Spinal cord (tissue), 10 donors: Measurements from ENCODE around the gene NSD1. TPM values are rescaled to one million over a fixed set of nuclear protein-coding genes. Genes with fewer than 3 reads are reported as not detected.

Source experiments
- DNase-seq, 6 donors: peaks; one replicate each; pipeline versions ENCODE4 v3.0.0 to v3.0.0-alpha.2; 2013 to 2015; ENCODE audit warnings: low spot score in 6 of 6, low read depth in 4 of 6
- H3K27ac ChIP-seq: one replicate; pipeline ENCODE4 v1.5.1; 2013; ENCODE audit warnings: low read depth, low read length, control low read depth
- H3K27me3 ChIP-seq: one replicate; pipeline ENCODE4 v1.6.1; 2013; ENCODE audit warnings: low read length; ENCODE audit not compliant: control insufficient read depth, insufficient read depth
- H3K36me3 ChIP-seq: one replicate; pipeline ENCODE4 v1.6.1; 2013; ENCODE audit warnings: low read length; ENCODE audit not compliant: control insufficient read depth, insufficient read depth
- H3K4me1 ChIP-seq: one replicate; pipeline ENCODE4 v1.6.1; 2013; ENCODE audit warnings: low read length; ENCODE audit not compliant: control insufficient read depth, insufficient read depth
- H3K4me3 ChIP-seq: one replicate; pipeline ENCODE4 v1.5.1; 2013; ENCODE audit warnings: low read depth, low read length, control low read depth
- H3K9me3 ChIP-seq: one replicate; pipeline ENCODE4 v1.6.1; 2013; ENCODE audit warnings: low read length; ENCODE audit not compliant: control insufficient read depth, insufficient read depth
- WGBS: methylation state at CpG from one replicate; pipeline ENCODE4 v1.1.5; 2013; ENCODE audit warnings: missing lambda C conversion rate; ENCODE audit not compliant: insufficient coverage; 5-methylcytosine and 5-hydroxymethylcytosine counted together
- polyA plus RNA-seq, 2 donors: library from polyadenylated mRNA; unstranded; fragments of 120-200 nt; gene quantifications; one replicate each; pipeline ENCODE4 v1.2.1, GENCODE V29; 2013; ENCODE audit not compliant: insufficient read length in 2 of 2
- total RNA-seq, 2 donors: library from RNA; depleted of rRNA in 1 of 2; stranded (reverse); fragments of 120-200 nt in 1 of 2; fragments of >200 nt in 1 of 2; gene quantifications; one replicate each; pipeline versions ENCODE4 v1.2.3 to v1.2.4, GENCODE V29; 2013 to 2014
- donor health status: healthy.

The NSD1 gene
- total and polyA plus RNA-seq, 4 donors = 43.0 to 77.2 (median 58.7) TPM

DNA sequence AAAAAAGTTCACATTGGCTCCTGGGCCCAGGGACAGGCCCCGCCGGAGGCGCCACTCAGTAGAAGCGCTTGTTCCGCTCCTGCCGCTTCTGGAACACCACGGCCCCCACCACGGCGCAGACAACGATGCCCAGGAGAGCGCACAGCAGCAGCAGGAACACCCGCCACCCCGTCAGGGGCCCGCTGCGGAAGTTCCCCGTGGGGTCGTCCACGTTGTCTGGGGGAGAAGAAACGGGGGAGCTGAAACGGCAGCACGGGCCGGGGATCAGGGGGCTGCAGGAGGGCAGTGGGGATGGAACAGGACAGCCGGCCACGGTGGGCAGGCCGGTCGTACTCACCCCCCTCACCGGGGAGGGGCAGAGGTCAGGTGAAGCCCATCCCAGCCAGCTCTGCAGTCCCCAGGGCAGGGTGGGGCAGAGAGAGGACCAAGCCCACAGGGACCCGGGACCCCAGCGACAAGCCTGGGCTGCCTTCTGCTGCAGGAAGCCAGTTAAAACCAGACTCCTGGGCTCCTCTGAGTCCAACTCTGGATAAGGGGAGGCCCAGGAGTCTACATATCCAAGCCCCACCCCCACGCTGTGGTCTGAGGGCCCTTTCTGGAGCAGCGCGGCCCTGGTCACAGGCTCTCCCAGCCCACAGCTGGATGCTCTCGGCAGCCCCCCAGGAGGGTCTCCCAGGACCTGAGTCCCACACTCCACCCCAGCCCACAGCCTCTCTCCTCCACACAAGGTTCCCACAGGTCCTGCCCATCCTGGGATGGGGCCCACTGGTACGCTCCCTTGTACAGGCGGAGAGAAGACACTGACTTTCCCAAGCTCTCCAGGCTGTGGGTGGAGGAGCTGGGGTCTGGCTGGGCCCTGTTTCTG lies 198.7 kb downstream of the NSD1 start:
- Histone ChIP-seq H3K36me3 (peaks cover 88% of the 10 kb centered on the region), H3K27ac (no peak overlapping the region), H3K9me3 (no peaks in the 10 kb centered on the region), H3K4me1 (no peaks in the 10 kb centered on the region), H3K27me3 (no peaks in the 10 kb centered on the region), H3K4me3 (no peak overlapping the region)
- 88% methylated on average over 35 of the region's 35 CpGs for WGBS
- no peak for DNase-seq

DNA sequence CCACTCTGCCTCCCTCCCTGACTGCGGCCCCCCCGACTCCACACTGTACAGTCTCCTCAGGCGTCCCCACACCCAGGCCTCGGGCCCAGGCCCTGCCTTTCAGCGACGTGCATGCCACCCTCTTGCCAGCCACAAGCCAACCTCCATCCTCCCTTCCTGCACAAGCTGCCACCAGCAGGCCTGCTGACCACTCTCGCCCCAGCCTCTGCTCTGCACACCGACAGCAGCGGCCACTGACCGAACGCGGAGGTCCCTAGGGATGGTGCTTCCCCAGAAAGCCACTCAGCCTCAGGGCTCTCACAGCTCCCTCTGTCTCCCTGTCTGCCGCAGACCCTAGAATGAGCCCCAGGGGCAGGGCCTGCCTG lies 199.3 kb downstream of the NSD1 start:
- no peaks in the 10 kb centered on the region for H3K4me1 ChIP-seq
- WGBS = 94% methylated on average over 13 of the region's 13 CpGs
- H3K27me3 ChIP-seq = no peaks in the 10 kb centered on the region
- H3K36me3 ChIP-seq = peaks cover 94% of the 10 kb centered on the region
- DNase-seq = no peak
- no peak overlapping the region for H3K4me3 ChIP-seq
- no peak overlapping the region for H3K27ac ChIP-seq
- H3K9me3 ChIP-seq = no peaks in the 10 kb centered on the region

DNA sequence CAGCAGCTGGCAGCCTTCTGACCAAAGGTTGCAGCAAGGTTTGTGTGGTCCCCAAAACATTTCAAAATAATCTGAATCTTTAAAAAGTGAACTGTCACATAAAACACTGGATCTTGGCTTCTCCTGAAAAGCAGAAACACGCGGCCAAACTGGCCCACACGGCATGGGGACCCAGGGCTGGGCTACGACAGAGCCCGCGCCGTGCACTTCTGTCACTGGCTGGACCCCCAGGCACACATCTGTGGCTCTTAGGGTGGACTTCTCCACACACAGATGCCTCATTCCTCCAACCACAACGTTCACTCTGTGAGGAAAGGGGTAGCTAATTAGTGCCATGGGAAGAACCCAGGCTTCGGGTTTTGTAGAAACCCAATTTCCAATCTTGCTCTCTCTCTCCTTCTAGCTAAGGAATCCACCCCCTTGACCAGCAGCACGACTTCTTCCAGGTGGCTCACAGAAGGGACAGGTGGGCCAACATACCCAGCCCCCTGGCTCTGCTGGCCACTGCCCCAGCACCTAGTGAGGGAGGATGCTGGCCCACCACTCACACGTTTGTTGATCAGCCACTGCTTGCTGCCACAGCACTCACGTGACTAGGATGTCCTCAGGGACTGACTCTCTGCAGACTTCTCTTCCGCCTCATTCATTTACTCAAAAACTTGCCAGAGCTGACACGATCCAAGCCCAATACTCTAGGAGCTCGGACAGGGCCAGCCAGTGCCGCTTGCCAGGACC lies 200.0 kb downstream of the NSD1 start:
- peaks cover 94% of the 10 kb centered on the region for H3K36me3 ChIP-seq
- no peaks in the 10 kb centered on the region for H3K4me1 ChIP-seq
- H3K27ac ChIP-seq = no peak overlapping the region
- no peak overlapping the region for H3K4me3 ChIP-seq
- DNase-seq = no peak
- H3K9me3 ChIP-seq = no peaks in the 10 kb centered on the region
- 91% methylated on average over 11 of the region's 16 CpGs for WGBS
- no peaks in the 10 kb centered on the region for H3K27me3 ChIP-seq

DNA sequence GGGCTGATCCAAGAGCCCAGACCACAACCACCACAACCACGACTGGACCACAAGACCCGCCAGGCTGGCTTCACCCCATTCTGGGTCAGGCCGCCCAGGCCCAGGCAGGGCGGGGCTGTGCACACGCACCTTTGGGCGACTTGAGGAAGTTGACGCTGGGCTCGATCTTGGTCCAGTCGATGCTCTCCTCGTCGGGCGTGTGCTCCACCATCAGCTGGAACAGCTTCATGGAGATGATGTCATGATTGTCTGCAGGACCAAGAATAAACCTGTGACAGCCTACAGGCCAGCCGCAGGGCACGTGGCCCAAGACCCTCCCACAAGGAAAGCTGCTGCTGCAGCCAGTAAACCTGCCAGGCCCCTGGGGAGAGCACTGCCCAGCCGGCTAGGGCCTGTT lies 200.6 kb downstream of the NSD1 start:
- Histone ChIP-seq H3K27me3 (no peaks in the 10 kb centered on the region), H3K36me3 (peaks cover 97% of the 10 kb centered on the region), H3K9me3 (no peaks in the 10 kb centered on the region), H3K27ac (no peak overlapping the region), H3K4me1 (no peaks in the 10 kb centered on the region), H3K4me3 (no peak overlapping the region)
- no peak for DNase-seq
- WGBS = 89% methylated on average over 14 of the region's 15 CpGs

DNA sequence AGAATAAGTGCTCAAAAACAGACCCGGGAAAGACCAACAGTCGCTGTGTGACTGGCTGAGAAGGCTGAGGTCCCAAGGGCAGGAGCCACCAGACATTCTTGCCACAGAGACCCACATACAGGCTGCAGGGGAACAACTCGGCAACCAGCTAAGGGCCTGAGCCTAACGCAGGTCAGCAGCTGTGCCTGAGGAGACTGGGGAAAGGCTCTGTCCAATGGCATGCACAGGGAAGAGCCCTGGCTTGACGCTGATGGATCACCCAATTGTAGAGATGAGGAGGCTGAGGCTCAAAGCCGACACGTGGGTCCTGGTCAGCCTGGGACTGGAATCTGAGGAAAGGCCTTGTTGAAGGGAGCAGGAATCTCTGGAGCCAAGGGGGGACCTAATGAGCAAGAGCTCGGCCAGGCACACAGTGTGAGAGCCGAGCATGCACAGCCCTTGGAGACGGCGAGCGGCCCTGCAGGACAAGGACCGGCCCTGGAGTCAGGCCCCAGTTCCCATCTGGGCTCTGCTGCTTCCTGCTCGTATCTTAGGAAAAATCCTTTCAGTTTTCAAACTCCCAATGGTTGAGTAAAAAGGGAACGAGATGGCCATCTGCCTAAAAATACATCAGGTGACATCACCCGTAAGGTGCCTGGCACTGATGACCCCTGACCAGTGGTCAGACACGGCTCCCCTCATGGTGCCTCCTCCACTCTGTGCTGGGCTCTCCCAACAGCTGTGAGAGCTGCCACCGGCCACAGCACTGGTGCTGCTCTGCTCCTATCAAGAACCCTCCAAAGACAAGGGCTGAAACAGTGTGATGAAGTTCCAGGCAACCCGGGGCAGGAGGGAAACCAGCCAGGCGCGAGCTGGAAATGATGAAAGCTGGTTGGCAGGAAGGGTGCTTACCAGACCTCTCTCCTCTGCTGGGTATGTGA lies 201.5 kb downstream of the NSD1 start:
- peaks cover 94% of the 10 kb centered on the region for H3K36me3 ChIP-seq
- no peaks in the 10 kb centered on the region for H3K9me3 ChIP-seq
- H3K4me3 ChIP-seq = no peak overlapping the region
- no peak overlapping the region for H3K27ac ChIP-seq
- WGBS = 90% methylated on average over 20 of the region's 21 CpGs
- H3K27me3 ChIP-seq = no peaks in the 10 kb centered on the region
- H3K4me1 ChIP-seq = no peaks in the 10 kb centered on the region
- DNase-seq = no peak

DNA sequence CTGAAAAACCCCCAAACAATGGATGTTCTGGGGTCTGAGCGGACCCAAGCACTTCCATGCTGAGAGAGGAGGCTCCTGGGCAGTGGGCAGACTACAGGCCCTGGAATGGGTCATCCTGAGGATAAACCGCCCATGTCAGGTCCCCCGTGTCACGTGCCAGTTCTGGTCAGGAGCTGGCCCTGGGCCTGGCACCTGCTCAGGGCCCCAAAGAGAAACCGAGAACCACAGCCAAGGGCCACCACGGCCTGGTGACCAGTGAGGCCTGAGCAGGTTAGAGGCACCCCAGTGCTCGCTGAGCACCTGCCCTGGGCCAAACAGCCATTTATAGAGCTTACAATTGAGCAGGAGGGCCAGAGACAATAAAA lies 202.1 kb downstream of the NSD1 start:
- Histone ChIP-seq H3K4me3 (no peak overlapping the region), H3K27me3 (no peaks in the 10 kb centered on the region), H3K9me3 (no peaks in the 10 kb centered on the region), H3K27ac (no peak overlapping the region), H3K36me3 (peaks cover 88% of the 10 kb centered on the region), H3K4me1 (no peaks in the 10 kb centered on the region)
- 97% methylated on average over 7 of the region's 7 CpGs for WGBS
- no peak for DNase-seq

DNA sequence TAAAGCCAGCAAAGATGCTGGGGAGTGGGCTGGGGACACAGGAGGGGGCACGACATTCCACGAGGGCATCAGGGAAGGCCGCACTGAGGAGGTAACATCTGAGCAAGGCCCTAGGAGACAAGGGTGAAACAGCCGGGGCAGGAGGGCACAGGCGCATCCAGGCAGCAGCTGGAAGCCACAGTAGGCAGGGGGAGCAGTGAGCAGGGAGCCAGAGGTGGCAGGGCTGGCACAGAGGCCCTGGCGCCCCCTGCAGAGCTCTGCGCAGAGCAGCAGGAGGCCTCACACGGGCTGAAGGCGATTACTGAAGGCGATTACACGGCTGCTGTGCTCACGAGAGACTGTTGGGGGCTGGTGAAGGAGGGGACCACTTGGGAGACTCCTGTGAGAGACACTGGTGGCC lies 202.5 kb downstream of the NSD1 start:
- WGBS = 69% methylated on average over 12 of the region's 12 CpGs
- no peak overlapping the region for H3K4me3 ChIP-seq
- H3K9me3 ChIP-seq = no peaks in the 10 kb centered on the region
- no peak overlapping the region for H3K27ac ChIP-seq
- H3K36me3 ChIP-seq = peaks cover 83% of the 10 kb centered on the region
- DNase-seq = no peak
- no peaks in the 10 kb centered on the region for H3K27me3 ChIP-seq
- H3K4me1 ChIP-seq = no peaks in the 10 kb centered on the region

DNA sequence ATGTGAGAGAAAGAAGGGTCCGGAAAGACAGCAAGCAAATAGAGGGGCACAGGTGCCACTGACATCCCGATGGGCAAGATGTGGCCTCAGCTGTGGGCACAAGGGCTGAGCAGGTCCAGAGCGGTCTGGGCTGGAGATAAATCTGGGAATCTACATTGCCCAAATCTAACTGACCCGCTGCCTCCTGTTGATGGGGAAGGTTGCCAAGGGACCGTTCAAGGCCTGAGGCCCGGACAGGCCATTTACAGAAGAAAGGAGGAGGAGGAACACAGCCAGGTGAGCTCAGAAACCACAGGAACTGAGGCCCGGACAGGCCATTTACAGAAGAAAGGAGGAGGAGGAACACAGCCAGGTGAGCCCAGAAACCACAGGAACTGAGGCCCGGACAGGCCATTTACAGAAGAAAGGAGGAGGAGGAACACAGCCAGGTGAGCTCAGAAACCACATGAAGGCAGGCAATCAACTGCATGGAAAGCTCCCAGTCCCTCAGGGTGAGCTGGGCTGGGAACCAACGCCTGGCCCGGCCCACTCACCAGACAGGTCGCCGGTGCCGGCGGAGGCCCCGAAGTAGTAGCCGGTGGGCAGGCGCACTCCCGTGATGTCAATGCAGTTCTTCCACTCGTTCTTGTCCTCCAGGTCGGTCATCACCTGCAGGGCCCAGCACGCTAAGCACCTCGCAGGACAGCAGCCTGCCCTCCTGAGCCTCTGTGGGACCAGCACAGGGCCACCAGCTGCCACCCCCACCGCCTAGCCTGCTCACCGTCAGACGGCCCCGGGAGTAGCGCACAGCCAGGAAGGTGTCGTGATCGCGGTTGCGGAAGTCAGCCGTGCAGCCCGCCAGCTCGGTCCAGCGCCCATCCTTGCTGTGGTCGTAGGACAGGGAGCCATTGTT lies 203.3 kb downstream of the NSD1 start:
- no peak overlapping the region for H3K27ac ChIP-seq

More for the DNA sequence above, 203.3 kb downstream of the NSD1 start:
- H3K36me3 ChIP-seq = peaks cover 76% of the 10 kb centered on the region
- H3K9me3 ChIP-seq = no peaks in the 10 kb centered on the region
- no peaks in the 10 kb centered on the region for H3K27me3 ChIP-seq
- no peak for DNase-seq
- H3K4me3 ChIP-seq = no peak overlapping the region
- no peaks in the 10 kb centered on the region for H3K4me1 ChIP-seq
- WGBS = 94% methylated on average over 34 of the region's 36 CpGs
